GM19023 (cell line): Measurements from ENCODE around the gene GTPBP3.

Source experiments
- ATAC-seq: cut with Tn5 transposase; IDR thresholded peaks from one replicate; pipeline ENCODE4 v1.9.1; 2021; ENCODE audit warnings: mild to moderate bottlenecking, moderate library complexity; ENCODE audit not compliant: unreplicated experiment

The GTPBP3 gene

DNA sequence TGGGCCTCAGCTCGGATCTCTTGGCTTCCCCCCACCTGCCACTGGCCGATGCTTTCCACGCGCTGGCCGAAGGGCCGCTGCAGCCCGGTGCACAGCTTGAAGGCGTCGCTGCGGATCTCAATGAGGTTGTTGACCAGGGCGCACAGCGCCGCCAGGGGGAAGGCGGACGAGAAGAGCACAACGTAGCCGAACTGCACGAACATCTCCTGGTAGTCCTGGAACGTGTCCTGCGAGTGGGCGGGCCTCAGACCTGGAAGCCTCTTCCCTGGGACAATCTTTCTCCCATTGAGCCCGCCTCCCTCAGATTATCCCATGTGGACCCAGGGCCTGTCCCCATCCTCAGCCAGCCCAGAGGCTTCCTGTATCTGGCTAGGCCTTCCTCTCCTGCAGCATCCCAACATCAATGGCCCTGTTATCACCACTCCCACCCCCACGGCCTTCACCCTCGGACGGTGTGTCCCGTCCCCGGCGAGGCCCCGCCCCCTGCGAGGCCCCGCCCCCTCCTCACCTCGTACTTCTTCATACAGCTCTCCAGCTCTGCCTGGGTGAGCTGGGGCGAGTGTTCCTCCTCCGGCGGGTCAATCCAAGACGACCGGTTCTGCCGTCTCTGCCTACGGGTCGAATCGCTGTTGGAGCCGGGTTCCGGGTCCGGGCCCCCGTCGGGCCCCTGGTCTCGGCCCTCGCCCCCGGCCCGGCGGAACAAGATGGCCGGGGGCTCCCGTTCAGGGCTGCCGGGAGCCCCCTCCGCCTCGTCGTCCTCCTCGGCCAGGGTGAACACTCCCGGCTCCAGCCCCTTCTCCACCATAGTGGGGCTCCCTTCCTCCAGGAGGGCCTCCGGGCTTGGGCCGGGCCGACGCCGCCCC is 9.5 kb upstream of the GTPBP3 start:
- ATAC-seq = no peak

DNA sequence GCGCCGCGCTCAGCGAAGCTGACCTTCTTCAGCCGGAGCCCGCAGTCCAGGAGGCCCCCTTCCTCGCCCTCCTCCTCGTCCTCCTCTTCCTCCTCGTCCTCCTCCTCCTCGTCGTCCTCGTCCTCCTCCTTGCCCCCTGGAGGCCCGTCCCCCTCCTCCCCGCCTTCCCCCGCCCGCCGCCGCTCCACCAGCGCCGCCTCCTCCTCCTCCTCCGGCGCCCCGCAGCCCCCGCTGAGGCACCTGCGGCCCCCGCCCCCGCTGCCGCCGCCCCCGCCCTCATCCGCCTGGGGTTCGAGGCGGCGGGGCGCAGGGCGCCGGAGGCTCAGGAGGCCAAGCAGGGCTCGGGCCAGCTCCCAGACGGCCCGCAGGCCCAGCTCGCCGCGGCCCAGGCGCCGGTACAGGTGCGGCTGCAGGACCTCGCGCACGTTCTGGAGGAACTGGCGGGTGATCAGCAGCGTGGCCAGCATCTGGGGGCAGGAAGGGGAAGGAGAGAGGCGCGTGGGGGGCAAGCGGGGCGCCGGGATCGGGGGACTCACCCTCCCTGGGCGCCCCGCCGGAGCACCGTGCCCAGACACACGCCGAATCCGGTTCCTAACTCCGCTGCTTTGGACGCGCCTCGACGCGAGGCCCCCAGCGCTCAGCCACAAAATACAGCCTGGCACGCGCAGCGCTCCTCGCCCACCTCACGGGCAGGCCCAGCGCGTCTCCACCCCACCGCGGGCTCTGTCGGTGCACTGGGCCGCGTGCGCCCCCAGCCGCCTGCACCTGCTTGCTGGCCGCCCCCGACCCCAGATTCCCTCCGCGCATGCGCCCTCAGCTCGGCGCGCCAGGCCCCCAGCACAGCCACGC is 8.6 kb upstream of the GTPBP3 start:
- no peak for ATAC-seq

DNA sequence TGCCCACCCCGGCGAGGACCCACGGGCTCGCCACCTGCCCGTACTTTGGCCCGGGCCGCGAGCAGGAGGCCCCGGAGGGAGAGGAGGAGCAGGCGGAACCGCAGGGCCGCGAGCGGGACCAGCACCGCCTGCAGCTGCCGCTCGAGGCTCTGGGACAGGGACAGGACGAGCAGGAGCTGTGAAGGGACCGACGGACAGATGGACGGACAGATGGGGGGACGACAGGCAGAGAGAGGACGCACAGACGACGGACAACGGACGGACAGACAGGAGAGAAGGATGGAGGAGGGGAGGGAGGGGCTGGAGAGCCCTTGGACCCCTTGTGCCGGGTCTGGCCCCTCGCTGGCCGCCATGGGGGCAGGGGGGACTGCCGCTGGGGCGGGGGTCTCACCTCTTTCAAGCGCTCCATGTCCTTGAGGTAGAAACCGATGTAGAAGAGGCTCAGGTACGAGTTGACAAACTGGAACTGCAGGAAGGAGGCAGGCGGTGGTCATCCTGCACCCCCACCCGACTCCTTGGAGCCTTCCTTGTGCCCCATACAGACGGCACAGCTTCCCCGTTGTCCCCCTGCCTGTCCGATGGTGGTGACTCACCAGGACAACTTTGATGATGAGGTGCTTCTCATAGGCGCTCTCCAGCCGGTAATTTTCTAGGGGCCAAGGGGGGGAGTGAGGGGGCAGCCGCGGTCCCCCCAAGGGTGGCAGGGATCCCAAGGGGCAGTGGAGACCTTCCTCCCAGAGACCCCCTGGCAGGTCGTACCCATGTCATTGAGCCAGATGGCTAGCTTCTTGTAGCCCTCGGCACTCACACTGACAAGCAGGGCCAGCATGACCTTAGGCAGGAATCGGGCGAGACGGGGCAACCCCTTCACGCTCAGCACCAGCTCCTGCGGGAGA is 7.7 kb upstream of the GTPBP3 start:
- ATAC-seq = no peak

DNA sequence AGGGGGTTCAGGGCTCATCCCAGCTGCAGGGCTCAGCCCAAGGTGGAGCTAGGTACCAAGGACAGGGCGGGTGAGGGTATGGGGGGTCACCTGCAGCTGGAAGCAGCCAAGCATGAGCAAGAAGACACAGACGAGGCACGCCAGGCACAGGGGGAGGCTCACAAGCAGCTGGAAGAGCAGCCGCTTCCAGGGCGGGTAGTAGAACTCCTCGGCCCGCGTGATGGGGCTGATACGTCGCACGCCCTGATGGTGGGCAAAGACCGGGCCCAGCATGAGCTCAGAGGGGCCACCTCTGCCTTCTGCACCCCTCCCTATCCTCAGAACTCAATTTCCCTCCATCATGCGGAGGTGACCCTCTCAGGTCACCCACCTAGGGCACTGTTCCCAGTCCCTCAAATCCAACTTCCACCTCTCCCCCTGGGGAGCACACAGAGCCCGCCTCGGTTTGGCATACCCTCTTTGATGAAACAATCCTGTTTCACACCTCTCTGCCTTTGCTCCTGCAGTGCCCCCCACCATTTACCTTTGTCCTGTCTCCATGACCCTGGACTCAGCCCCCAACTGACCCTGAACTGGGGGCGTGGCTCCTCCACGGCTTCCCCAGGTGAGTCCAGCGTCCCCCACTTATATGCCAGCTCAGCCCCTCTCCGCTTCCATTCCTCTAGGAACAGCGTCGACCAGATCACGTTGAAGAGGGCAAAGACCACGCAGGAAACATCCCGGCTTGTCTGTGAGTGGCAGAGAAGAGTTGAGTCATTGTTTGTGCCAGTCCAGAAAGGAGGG is 6.9 kb upstream of the GTPBP3 start:
- ATAC-seq = no peak

DNA sequence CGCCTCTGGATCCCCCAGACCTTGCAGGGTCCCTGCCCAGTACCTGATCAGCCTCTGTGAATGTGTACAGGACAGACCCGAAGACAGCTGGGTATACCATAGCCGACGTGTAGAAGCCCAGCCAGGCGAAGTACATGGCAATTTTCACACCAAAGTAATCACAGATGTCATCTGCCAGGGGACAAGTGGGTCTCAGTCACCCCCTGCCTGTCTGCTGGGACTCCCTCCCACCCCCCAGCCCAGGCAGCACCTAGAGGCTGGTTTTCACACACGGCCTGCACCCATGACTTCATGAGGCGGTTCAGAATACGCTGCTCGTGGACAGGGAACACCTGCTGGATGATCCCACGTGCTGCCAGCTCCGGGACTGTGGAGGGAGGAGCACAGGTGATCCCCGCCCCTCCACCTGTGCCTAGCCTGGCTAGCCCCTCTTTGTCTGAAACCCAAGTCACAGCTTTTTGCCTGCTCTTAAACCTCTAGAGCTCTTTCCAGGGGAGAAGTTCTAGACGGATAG is 6.3 kb upstream of the GTPBP3 start:
- ATAC-seq = no peak

DNA sequence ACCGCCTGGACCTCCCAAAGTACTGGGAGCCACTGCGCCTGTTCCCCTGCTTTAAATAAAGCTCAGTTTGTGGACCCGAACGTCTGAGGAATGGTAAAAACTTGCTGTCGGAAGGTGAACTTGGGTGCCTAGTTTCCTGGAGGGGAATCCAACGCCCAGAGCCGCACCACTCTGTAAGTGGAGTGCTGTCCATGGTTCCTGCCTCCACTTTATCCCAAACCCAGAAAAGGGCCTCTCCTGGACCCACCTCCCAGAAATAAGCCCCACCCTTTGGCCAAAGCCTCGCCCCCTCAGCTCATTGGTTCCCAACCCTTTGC is 5.0 kb upstream of the GTPBP3 start:
- no peak for ATAC-seq

DNA sequence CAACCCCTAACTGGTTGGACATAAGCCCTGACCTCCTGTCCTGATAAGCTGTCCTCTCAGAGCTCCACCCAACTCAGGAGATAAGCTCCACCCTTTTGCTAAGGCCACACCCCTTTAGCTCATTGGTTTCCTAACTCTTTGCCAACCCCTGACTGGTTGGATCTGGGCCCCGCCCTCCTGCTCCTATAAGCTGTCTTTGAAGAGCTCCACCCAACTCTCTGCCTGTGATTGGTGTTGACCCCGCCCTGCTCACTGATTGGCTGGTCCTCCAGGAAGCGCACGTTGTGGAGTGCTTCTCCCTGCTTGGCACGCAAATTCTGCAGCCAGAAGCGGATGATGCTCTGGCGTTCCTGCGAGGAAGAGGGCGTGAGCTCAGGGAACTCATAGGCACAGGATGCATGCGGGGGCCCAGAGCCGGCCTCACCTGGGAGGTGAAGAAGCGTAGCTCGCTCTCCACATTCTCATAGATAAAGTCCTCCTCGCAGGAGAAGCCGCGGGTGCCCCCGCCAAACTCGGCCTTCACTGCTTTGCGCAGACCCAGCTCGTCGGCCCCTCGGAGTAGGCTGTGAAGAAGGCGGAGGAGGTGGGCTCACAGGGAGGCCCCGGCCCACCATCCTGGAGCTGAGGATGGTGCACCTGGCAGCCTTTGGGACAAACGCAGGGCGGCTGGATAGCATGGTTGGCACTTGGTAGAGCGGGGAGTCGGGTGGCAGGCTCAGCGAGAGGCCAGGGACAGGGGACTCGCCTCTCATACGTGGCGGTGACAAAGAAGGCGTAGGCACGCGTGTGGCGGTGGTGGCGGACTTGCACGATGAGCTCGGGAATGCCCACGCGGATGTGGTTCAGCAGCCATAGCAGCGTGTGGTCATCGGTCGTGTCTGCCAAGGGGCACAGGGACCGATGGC is 4.4 kb upstream of the GTPBP3 start:
- no peak for ATAC-seq

DNA sequence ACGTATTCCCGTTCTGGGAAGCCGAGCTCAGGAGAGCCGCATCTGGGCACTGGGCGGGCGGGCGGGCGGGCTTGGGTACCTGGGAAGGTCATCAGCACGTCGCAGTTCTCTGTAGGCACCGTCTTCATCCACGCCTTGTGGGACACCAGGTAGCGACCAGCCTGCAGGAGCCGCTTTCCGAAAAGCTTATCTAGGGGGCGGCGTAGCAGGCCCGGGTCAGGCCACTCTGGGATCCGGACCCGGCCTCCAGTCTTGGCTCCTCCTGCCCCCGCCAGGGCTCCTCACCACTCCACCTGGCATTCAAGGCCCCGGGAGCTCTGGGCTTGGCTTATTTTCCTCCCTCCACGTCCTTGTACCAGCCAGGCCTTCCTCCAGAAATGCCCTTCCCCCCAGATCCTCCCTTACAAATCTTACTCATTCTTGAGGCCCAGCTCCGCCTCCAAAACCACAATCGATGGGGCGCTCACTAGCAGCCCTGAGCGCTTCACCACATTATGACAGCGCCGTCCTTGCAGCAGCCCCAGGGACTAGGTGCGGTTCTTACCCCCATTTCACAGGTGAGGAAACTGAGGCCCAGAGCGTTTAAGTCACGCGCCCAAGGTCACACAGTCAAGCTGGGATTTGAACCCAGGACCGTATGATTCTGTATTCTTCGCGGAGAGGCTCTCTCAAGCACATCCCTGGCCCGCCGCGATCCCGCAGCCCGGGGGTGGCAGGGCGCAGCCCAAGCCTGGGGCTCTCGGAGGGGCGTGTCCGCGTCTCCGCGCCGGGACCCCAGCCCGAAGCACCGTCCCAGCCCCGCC is 3.5 kb upstream of the GTPBP3 start:
- no peak for ATAC-seq

DNA sequence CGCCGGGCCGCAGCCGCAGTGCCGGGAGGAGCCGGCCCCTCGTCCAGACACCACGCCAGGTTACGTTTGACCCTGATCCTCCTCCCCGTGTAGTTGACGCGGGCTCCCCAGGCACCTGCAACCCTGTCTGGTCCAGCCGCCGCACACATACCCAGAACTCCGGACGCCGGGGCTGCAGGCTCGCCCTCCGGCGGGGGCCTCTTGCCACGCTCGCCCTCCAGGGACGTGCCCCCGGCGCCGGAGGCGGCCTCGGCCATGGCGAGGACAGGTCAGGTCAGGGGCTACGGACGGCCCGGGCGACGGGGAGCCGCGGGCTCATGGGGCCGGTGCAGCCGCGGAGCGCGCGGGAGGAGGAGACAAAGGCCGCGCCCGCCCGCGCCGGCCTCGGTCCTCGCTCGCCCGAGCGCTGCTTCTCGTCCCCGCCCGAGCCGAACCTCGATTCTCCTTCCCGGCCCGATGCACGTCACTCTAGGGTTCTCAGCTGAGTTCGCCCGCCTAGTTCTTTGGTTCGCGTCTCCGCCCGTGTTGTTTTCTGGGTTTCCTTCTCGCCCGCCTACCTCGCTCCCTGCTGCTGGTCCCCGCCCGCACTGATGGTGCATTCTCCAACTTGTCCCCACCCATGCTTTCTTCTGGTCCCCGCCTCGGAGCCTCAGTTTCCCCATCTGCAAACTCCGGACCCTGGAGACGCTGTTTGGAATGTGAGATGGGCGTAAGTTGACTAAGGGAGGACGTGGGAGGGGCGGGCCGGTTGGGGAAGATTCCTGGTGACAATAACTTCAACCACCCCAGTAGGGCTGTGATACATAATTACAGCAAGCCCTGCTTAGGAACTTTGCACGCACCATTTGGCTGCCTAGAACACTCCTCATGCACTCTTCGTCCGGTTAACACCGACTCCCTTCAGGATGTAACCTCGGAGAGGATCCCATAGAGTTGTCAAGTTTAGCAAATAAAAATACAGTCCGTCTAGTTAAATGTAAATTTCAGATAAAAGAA is 2.6 kb upstream of the GTPBP3 start, which contains the start of gene ANO8:
TSS of gene ANO8 (minus strand) at position 442 of the 996 bp plus-strand sequence. CDS start at position 257, 185 bp downstream.
- ATAC-seq = peak; percentile 37

DNA sequence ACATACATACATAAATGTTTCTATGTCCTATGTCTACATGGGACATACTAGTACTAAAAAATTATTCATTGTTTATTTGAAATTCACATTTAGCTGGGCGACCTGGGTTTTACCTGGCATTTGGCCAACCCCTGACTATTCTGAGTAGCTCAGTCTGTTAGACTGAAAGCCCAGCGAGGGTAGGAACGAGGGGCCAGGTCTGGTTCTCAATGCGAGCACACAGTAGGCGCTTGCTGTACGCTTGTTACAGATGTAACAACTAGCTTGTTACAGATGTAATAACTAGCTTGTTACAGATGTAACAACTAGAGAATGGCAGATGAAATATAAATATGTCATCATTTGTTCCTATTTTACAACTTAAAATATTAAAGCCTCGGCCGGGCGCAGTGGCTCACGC is 1.8 kb upstream of the GTPBP3 start:
- no peak for ATAC-seq

DNA sequence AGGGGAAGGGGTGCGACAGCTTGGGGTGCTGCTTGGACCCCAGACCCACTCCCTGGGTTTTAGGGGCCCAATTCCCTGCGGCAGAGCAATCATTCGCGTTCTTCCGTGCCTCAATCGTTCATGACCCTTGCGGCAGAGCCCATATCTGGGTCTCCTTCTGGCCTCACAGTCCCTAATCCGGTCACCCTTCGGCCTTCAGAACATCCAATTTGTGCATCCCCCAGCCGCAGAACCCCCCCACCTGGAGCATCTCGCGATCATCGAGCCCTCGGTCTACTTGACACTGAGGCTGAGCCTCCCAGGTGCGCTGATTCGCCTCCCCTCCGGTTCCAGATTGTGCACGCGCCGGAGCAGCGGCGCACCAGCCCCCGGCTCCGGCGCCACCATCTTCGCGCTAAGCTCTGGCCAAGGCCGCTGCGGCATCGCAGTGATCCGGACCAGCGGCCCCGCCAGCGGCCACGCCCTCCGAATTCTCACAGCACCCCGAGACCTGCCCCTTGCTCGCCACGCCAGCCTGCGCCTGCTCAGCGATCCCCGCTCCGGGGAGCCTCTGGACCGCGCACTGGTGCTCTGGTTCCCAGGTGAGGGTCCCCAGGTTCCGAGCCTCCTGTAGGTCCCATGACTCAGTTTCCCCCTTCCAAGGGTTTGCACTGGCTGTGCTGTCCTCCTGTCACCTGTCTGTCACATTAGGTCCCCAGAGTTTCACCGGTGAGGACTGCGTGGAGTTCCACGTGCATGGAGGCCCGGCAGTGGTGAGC is 501 bp downstream of the GTPBP3 start:
- ATAC-seq = no peak

DNA sequence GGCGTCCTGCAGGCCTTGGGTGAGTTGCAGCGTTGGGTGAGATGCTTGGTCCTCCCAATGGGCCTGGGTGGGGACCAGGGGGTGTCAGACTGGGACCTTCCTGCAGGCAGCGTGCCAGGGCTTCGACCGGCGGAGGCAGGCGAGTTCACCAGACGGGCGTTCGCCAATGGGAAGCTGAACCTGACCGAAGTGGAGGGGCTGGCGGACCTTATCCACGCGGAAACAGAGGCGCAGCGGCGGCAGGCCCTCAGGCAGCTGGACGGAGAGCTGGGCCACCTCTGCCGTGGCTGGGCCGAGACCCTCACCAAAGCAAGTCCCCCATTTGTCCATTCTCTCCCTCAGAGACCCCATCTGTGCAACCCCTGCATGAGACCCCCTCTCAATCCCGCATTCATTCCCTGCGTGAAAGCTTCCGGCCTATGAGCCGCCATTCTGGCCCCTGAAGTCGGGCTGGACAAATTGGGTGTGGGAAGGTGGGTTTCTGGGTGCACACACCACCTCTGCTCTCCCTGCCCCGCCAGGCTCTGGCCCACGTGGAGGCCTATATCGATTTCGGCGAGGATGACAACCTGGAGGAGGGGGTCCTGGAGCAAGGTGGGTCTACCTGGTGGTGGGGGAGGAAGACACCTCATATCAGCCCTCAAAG is 1.2 kb downstream of the GTPBP3 start:
- no peak for ATAC-seq

DNA sequence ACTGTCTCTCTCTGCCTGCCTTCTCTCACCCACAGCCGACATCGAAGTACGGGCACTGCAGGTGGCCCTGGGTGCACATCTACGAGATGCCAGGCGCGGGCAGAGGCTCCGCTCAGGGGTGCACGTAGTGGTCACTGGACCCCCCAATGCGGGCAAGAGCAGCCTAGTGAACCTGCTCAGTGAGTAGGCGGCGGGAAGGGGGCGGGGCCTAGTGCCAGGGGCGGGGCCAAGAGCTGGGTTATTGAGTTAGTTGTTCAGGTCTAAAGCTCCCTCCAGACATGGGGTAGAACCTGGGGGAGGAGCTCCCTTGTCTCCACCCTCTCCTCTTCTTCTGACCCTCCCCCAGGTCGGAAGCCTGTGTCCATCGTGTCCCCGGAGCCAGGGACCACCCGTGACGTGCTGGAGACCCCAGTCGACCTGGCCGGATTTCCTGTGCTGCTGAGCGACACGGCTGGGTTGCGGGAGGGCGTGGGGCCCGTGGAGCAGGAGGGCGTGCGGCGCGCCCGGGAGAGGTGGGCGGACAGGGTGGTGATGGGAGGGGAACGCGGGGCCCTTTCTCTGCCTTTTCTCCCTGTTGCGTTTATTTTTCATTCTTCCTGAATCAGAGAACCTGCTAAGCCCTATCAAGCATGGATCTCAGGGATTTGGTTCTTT is 1.9 kb downstream of the GTPBP3 start:
- ATAC-seq = no peak

DNA sequence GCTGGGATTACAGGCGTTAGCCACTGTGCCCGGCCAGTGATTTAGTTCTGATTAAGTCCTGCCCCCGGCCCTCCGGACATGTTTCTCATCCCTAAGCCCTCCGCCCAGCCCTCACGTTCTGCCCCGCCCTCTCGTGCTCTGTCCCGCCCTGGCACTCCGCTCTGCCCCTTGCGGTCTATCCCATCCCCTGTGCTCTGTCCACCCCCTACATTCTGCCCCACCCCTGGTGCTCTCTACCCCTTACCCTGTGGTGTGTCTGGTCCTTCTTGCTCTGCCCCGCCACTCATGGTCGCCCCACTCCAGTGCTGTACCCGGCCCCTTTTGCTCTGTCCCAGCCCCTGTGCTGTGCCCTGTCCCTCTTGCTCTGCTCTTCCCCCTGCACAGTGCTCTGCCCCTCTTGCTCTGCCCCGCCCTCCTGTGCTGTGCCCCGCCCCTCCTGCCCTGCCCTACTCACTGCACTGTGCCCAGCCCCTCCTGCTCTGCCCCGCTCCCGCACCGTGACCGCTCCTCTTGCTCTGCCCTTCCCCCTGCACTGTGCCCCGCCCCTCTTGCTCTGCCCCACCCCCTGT is 3.0 kb downstream of the GTPBP3 start:
- no peak for ATAC-seq

DNA sequence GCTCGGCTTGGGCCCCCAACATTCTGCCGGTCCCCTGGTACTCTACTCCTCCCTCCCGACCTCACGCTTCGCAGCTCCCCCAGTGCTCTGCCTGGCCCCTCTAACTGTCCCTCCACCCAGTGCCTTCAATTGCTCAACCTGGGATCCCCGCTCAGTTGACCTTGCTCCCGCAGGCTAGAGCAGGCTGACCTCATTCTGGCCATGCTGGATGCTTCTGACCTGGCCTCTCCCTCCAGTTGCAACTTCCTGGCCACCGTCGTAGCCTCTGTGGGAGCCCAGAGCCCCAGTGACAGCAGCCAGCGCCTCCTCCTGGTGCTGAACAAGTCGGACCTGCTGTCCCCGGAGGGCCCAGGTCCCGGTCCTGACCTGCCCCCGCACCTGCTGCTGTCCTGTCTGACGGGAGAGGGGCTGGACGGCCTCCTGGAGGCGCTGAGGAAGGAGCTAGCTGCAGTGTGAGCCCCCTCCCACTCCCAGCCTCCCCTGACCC is 3.6 kb downstream of the GTPBP3 start:
- no peak for ATAC-seq
